H1 (cell line): ENCODE results near the gene SRPRB. TPM values are rescaled to one million over a fixed set of nuclear protein-coding genes. Genes with fewer than 3 reads are reported as not detected.

ENCODE experiments used
- polyA plus RNA-seq, 7 experiments: library from polyadenylated mRNA; depleted of rRNA in 3 of 7; stranded (reverse) in 5 of 7; unstranded in 2 of 7; fragments of >200 nt in 5 of 7; fragments of 200-250 nt in 2 of 7; gene quantifications; 1 replicate in 5 of 7; 2 replicates in 1 of 7; 4 replicates in 1 of 7; pipeline versions ENCODE4 v1.2.1 to v1.2.3, GENCODE V29; 2011 to 2013; ENCODE audit warnings: missing spikeins in 2 of 7, mixed read lengths in 2 of 7
- total RNA-seq: library from RNA; stranded (reverse); fragmentation: NEBNext Ultra II Directional; extraction: Animal tissue kit (Norgen Biotek cat#: 25700); gene quantifications from 2 replicates; pipeline ENCODE4 v1.2.1, GENCODE V29; 2021
- TF ChIP-seq, protein P1 (sequence below): IDR thresholded peaks from 2 replicates; pipeline ENCODE4 v1.6.1; 2012; ENCODE audit warnings: inconsistent platforms

The SRPRB gene
- total and polyA plus RNA-seq, 2 of the 8 experiments (the other 6 are each of a cell fraction or from before 2014, with no cell fraction given), result 15.9 to 49.8 TPM

DNA sequence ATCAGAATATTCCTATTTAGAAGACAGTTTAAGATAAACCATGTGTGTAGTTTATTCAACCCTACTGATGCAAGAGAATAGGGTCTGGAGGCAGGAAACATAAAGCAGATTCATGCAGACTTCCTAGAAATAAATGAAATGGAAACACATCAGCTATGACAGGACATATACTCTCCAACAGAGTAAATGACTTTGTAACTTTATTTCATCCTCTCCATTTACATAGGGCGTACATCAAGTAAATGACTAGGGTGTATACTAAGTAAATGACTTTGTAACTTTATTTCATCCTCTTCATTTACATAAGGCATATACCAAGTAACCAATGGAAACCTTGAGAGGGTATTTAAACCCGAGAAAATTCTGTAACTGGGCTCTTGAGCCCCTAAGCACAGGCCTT lies 17.6 kb upstream of the SRPRB start (continued):
- TF ChIP-seq, protein P1, sequence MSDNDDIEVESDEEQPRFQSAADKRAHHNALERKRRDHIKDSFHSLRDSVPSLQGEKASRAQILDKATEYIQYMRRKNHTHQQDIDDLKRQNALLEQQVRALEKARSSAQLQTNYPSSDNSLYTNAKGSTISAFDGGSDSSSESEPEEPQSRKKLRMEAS, result no peak
